Sigmoid colon (tissue), 4 donors: ENCODE measurements around the gene CYP4F3.

Experiments
- POLR2AphosphoS5 ChIP-seq, 4 donors: sonication (generic); formaldehyde crosslinking; IDR thresholded peaks; one replicate each; pipeline ENCODE4 v1.6.1; 2017; ENCODE audit warnings: antibody characterized with exemption in 4 of 4
- TF ChIP-seq, protein P1 (sequence below), 4 experiments: fragments of 450-650 bp in 3 of 4; fragments of 200-600 bp in 1 of 4; IDR thresholded peaks; one replicate each; pipeline ENCODE4 v1.5.1; 2016 to 2019; ENCODE audit warnings: antibody characterized with exemption in 4 of 4, mild to moderate bottlenecking in 3 of 4, moderate library complexity in 2 of 4

DNA sequence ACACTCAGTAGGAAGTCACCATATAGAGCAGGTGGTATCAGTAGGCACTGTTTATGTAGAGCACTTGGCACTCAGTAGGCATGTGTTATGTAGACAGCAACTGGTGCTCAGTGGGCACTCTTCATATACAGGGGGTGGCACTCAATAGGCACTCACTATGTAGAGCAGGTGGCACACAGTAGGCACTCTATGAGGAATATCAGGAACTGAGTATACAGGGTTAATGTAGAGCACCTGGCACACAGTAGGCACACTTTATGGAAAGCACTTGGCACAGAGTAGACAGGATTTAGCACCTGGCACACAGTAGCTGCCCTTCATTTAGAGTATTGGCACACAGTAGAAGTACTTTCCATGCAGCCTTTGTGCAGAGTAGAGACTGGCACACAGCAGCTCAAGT is 1.1 kb upstream of the CYP4F3 start:
- TF ChIP-seq, protein P1, sequence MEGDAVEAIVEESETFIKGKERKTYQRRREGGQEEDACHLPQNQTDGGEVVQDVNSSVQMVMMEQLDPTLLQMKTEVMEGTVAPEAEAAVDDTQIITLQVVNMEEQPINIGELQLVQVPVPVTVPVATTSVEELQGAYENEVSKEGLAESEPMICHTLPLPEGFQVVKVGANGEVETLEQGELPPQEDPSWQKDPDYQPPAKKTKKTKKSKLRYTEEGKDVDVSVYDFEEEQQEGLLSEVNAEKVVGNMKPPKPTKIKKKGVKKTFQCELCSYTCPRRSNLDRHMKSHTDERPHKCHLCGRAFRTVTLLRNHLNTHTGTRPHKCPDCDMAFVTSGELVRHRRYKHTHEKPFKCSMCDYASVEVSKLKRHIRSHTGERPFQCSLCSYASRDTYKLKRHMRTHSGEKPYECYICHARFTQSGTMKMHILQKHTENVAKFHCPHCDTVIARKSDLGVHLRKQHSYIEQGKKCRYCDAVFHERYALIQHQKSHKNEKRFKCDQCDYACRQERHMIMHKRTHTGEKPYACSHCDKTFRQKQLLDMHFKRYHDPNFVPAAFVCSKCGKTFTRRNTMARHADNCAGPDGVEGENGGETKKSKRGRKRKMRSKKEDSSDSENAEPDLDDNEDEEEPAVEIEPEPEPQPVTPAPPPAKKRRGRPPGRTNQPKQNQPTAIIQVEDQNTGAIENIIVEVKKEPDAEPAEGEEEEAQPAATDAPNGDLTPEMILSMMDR (IDR thresholded peaks at IDR 0.05): no peak
- TF ChIP-seq POLR2AphosphoS5 (IDR thresholded peaks at IDR 0.05): no peak
